ENCODE measurements around the gene ACE2.

Gene ACE2

GRCh38 chrX:15600049-15600448 lies 711 bp downstream of the ACE2 start:
- H3K27me3 ChIP-seq (ENCODE audit: insufficient read depth, low read depth), result no peaks in the 10 kb centered on the region
- H3K4me1 ChIP-seq (ENCODE audit: low read depth, poor library complexity, severe bottlenecking), result no peaks in the 10 kb centered on the region
- no peak for TF ChIP-seq CTCF (conservative IDR thresholded peaks at IDR 0.05; ENCODE audit: low read depth, low read length)
- H3K9ac ChIP-seq, result no peak overlapping the region
- H3K4me2 ChIP-seq, result no peak overlapping the region
- H2AFZ ChIP-seq (ENCODE audit: low read depth), result no peak overlapping the region
- no peaks in the 10 kb centered on the region for H3K36me3 ChIP-seq (ENCODE audit: insufficient read depth)
- no peak overlapping the region for H3K4me3 ChIP-seq (IDR thresholded peaks at IDR 0.05; ENCODE audit: insufficient read depth, low read depth, low read length)
- H3K79me2 ChIP-seq (ENCODE audit: insufficient read depth, low read depth), result no peaks in the 10 kb centered on the region
- no peaks in the 10 kb centered on the region for H4K20me1 ChIP-seq (ENCODE audit: insufficient read depth)
- H3K27ac ChIP-seq, result no peak overlapping the region

GRCh38 chrX:15599461-15599860 lies 1.3 kb downstream of the ACE2 start:
- no peak overlapping the region for H2AFZ ChIP-seq (ENCODE audit: low read depth)
- H3K9ac ChIP-seq, result no peak overlapping the region
- TF ChIP-seq CTCF (conservative IDR thresholded peaks at IDR 0.05; ENCODE audit: low read depth, low read length), result no peak
- no peaks in the 10 kb centered on the region for H3K79me2 ChIP-seq (ENCODE audit: insufficient read depth, low read depth)
- no peak overlapping the region for H3K27ac ChIP-seq
- no peaks in the 10 kb centered on the region for H3K36me3 ChIP-seq (ENCODE audit: insufficient read depth)
- H3K27me3 ChIP-seq (ENCODE audit: insufficient read depth, low read depth), result no peaks in the 10 kb centered on the region
- no peak overlapping the region for H3K4me3 ChIP-seq (IDR thresholded peaks at IDR 0.05; ENCODE audit: insufficient read depth, low read depth, low read length)
- H4K20me1 ChIP-seq (ENCODE audit: insufficient read depth), result no peaks in the 10 kb centered on the region
- H3K4me2 ChIP-seq, result no peak overlapping the region
- no peaks in the 10 kb centered on the region for H3K4me1 ChIP-seq (ENCODE audit: low read depth, poor library complexity, severe bottlenecking)

GRCh38 chrX:15598026-15598425 lies 2.7 kb downstream of the ACE2 start:
- no peak for TF ChIP-seq CTCF (conservative IDR thresholded peaks at IDR 0.05; ENCODE audit: low read depth, low read length)
- H3K27ac ChIP-seq, result no peak overlapping the region
- no peak overlapping the region for H2AFZ ChIP-seq (ENCODE audit: low read depth)
- H3K27me3 ChIP-seq (ENCODE audit: insufficient read depth, low read depth), result no peaks in the 10 kb centered on the region
- no peaks in the 10 kb centered on the region for H3K4me1 ChIP-seq (ENCODE audit: low read depth, poor library complexity, severe bottlenecking)
- H3K9ac ChIP-seq, result no peak overlapping the region
- no peaks in the 10 kb centered on the region for H3K36me3 ChIP-seq (ENCODE audit: insufficient read depth)
- H4K20me1 ChIP-seq (ENCODE audit: insufficient read depth), result no peaks in the 10 kb centered on the region
- H3K4me3 ChIP-seq (IDR thresholded peaks at IDR 0.05; ENCODE audit: insufficient read depth, low read depth, low read length), result no peak overlapping the region
- no peak overlapping the region for H3K4me2 ChIP-seq
- H3K79me2 ChIP-seq (ENCODE audit: insufficient read depth, low read depth), result no peaks in the 10 kb centered on the region

GRCh38 chrX:15594371-15594770 lies 6.4 kb downstream of the ACE2 start:
- Histone ChIP-seq H3K4me1 (ENCODE audit: low read depth, poor library complexity, severe bottlenecking) (no peaks in the 10 kb centered on the region), H3K27ac (no peak overlapping the region), H3K79me2 (ENCODE audit: insufficient read depth, low read depth) (no peaks in the 10 kb centered on the region), H3K27me3 (ENCODE audit: insufficient read depth, low read depth) (no peaks in the 10 kb centered on the region), H3K4me2 (no peak overlapping the region), H2AFZ (ENCODE audit: low read depth) (no peak overlapping the region), H3K4me3 (IDR thresholded peaks at IDR 0.05; ENCODE audit: insufficient read depth, low read depth, low read length) (no peak overlapping the region), H3K36me3 (ENCODE audit: insufficient read depth) (no peaks in the 10 kb centered on the region), H4K20me1 (ENCODE audit: insufficient read depth) (no peaks in the 10 kb centered on the region), H3K9ac (no peak overlapping the region)
- no peak for TF ChIP-seq CTCF (conservative IDR thresholded peaks at IDR 0.05; ENCODE audit: low read depth, low read length)
